Renal cortex interstitium (tissue), 11 donors: ENCODE results near the gene FLYWCH1. TPM values are rescaled to one million over a fixed set of nuclear protein-coding genes. Genes with fewer than 3 reads are reported as not detected.
A peak's percentile ranks its signal among the peaks of the same experiment; 100 is the strongest.
"Not testable (repeated sequence)": the region's sequence is repeated elsewhere in the genome, so short reads cannot be mapped to it uniquely, and the experiment has no call there.

Source experiments
- DNase-seq, 11 donors: peaks; one replicate each; pipeline ENCODE4 v3.0.0-alpha.2; 2013; ENCODE audit warnings: low read depth in 9 of 11, low spot score in 4 of 11; ENCODE audit errors: extremely low read depth in 1 of 11
- polyA plus RNA-seq, 3 donors: library from polyadenylated mRNA; unstranded; fragments of 120-200 nt; gene quantifications; one replicate each; pipeline ENCODE4 v1.2.1, GENCODE V29; 2013; ENCODE audit not compliant: insufficient read length in 3 of 3

FLYWCH1 gene
- polyA plus RNA-seq, 3 donors = 17.8 to 45.4 (median 31.1) TPM

DNA sequence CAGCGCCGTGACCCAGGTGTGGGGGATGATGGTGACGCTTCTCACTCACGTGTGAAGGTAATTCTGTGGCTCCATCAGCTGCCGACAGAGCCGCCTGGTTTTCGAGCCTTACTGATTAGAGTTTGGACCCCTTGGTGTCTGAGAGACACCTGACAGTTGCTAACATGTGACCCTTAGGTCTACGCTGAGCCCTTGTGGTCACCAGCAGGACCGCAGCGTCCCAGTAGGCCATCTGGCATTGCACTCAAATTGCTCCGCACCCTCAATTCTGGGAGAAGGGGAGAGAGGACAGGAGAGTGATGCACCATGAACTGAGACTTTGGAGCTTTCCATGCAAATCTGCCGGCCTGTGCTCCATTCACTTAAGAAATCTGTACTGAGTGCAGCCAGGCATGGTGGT is 2.5 kb downstream of the FLYWCH1 start:
- no peak for DNase-seq

DNA sequence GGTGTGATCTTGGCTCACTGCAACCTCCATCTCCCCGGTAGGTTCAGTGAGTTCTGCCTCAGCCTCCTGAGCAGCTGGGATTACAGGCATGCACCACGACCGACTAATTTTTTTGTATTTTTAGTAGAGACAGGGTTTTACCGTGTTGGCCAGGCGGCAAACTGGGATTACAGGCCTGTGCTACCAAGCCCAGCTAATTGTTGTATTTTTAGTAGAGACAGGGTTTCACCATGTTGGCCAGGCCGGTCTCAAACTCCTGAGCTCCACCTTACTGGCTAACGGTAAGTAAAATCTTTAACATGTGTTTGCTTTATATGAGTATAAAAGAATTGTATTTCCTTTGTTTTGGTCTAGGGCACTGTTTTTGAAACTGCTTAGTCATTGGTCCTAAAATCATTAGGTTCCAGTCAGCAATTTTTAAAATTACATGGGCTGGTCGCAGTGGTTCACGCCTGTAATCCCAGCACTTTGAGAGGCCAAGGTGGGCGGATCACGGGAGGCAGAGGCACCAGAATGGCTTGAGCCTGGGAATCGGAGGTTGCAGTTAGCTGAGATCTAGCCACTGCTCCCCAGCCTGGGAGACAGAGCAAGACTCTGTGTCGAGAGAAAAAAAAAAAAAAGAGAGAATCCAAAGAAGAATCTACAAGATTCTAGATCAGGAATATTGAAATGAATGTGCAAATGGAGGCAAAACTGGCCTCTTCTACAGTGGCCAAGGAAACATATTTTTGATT is 3.6 kb downstream of the FLYWCH1 start:
- no peak for DNase-seq

DNA sequence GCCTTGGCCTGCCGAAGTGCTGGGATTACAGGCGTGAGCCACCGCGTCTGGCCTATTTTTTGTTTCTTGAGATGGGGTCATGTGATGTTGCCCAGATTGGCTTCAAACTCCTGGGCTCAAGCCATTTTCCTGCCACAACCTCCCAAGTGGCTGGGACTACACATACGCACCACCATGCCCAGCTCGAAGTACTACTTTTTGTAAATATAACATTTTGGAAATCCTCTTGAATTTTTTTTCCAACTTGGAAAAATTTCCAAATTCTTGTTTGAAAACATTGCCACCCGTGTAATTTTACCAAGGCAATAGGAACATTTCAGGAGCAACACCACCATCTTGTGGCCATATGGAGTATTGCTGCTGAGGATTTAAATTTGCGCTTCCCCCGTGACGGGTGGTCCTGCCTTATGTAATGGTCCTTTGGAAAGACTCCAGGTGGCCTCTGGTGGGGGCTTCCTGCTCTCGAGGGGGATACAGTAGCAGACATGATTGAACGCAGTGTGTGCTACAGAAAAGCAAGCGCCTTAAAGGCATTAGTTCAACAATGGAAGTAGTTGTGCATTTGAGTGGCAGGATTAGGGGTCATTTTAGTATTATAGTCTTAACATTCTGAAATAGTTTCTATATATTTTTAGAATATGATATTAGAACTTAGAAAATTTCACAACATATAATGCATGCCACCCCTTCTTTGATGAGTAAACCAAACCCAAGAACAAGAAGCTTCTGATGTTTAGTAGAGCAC is 8.0 kb downstream of the FLYWCH1 start:
- DNase-seq = peak in 9 of 11 donors; percentile 54 to 81 (median 74)

DNA sequence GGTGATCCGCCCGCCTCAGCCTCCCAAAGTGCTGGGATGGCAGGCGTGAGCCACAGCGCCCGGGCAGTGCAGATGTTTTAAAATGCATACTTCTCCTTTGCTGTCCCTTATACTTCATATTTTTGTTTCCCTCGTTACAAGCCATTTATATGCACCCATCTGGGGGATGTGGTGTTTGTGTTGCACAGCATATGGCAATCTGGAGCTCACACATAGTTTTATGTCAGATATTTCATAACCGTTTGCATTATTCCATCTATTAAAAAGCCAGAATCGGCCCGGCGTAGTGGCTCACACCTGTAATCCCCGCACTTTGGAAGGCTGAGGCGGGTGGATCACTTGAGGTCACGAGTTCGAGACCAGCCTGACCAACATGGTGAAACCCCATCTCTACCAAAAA is 11.8 kb downstream of the FLYWCH1 start:
- DNase-seq = no peak

DNA sequence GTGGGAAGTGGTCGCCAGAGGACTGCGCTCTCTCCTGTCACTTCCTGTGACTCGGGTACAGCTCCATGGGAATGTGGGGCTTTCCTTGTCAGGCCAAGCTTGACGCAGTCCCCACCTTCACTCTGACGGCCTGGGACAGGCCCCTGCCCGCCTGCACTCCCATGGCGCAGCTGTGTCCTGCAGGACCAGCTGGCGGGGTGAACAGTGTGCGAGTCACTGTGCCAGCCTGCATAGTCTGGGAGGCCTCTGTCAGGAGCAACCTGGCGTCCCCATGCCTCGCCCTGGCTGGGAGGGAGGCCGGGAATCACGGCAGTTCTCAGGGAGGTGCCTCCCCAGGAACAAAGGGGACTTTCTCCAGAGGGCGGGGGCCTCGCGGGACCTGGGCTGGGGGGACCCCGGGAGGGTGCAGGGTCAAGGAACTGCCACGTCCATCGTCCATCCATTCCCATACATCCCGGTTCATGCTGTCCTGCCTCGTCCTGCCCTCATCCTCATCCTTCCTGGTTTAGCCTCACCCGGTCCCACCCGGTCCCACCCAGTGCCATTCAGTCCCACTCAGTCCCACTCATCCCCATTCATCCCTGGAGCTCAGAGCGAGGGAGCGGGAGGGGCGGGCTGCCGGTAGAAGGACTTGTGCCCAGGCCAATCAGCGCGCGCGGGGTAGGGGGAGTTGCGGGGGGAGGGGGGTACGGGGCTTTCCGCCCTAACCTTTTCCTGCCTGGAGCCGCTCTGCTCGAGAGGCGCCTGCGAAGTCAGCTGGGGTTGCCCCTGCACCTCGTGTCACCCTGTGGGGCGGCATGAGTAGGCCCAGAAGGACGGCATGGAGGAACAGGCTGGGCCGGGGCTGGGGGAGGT is 13.4 kb downstream of the FLYWCH1 start:
- DNase-seq = no peak

DNA sequence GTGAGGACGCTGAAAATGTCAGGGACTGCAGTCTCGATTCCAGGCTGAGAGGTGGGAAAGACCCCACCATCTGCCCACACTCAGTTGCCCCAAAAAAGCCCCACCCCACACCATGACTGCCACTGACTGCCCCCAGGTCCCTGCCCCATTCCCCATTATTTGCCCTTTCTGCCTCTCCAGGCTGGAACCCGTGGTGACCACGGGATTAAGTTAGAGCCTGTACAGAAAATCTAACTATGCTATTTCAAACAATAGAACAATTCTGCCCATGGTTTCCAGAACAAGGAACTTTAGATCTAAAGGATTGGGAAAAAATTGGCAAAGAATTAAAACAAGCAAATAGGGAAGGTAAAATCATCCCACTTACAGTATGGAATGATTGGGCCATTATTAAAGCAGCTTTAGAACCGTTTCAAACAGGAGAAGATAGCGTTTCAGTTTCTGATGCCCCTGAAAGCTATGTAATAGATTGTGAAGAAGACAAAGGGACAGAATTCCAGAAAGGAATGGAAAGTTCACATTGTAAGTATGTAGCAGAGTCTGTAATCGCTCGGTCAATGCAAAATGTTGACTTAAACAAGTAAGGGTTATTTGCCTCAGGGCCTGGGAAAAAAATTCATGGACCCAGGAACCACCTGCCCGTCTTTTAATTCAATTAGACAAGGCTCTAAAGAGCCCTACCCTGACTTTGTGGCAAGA is 14.4 kb downstream of the FLYWCH1 start:
- DNase-seq = no peak

DNA sequence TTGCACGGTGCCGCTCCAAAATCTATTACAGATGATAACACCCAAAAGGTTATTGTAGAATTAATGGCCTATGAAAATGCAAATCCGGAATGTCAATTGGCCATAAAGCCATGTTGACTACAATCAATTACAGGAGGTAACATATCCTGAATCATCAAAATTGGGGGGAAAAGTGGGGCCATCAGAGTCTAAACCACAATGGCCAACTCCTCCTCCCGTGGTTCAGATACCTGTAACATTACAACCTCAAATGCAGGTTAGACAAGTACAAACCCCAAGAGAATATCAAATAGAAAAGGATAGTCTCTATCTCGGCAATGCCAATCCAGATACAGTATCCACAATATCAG is 14.9 kb downstream of the FLYWCH1 start:
- no peak for DNase-seq

DNA sequence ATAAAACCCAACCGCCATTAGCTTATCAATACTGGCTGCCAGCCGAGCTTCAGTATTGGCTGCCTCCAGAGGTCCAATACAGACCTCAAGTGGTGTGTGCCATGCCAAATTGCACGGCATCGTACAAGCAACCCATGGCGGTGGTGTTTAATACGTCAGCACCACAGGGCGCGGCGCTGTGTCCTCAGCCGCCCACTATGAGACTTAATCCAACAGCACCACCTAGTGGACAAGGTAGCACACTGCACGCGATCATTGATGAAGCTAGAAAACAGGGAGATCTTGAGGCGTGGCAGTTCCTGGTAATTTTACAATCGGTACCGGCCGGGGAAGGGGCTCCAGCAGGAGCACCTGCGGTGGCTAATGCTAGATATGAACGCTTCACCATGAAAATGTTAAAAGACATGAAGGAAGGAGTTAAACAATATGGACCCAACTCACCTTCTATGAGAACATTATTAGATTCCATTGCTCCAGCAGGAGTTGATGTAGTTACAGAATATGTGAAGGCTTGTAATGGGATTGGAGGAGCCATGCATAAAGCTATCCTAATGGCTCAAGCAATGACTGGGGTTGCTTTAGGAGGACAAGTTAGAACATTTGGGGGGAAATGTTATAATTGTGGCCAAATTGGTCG is 15.4 kb downstream of the FLYWCH1 start:
- DNase-seq = peak in 10 of 11 donors; percentile 67 to 88 (median 78)

DNA sequence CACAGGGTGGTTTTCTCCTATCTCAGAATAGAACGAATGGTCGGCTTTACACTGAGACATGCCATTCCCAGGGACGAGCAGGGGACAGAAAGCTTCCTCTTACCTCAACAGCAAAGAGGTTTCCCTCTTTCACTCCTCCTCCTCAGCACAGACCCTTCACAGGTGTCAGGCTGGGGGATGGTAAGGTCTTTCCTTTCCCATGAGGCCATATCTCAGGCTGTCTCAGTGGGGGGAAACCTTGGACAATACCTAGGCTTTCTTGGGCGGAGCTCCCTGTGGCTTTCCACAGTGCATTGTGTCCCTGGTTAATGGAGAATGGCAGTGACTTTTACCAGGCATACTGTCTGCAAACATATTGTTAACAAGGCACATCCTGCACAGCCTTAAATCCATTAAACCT is 16.4 kb downstream of the FLYWCH1 start:
- DNase-seq = not testable (repeated sequence)

DNA sequence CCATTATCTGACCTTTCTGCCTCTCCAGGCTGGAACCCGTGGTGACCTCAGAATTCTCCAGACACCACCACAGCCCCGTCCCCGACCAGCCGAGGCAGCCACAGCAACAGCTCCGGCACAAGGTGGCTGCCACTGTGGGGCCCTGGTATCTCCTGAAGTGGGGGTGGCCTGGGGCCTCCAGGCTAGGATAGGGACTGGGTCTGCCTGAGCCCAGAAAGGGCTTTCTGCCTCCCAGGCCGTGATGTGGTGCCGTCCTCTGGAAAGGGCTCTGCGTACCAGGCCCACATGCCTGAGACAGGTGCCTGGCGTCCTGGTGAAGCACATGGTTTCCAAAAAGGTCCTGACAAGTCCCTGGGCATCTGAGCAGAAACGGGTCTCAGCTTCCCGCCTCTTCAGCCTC is 17.1 kb downstream of the FLYWCH1 start:
- DNase-seq = no peak

DNA sequence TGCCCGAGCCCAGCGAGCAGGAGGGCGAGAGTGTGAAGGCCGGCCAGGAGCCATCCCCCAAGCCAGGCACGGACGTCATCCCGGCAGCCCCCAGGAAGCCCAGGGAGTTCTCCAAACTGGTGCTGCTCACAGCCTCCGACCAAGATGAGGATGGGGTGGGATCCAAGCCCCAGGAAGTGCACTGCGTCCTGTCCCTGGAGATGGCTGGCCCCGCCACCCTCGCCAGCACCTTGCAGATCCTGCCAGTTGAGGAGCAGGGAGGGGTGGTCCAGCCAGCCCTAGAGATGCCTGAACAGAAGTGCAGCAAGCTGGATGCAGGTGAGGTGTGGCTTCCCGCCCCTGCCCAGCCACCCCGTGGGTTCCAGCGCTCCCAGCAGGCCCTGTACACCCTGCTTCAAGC is 18.0 kb downstream of the FLYWCH1 start:
- no peak for DNase-seq

DNA sequence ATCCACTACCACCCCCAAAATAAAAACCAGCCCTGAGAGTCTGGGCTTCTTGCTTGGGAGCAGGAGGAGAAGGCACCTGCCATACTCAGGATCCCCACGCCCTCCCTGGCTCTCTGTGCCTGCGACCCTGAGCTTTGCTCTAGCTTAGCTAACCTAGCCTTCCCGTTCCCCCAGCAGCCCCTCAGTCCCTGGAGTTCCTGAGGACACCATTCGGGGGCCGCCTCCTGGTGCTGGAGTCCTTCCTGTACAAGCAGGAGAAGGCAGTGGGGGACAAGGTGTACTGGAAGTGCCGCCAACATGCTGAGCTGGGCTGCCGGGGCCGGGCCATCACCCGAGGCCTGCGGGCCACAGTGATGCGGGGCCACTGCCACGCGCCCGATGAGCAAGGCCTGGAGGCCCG is 18.5 kb downstream of the FLYWCH1 start:
- DNase-seq = no peak

DNA sequence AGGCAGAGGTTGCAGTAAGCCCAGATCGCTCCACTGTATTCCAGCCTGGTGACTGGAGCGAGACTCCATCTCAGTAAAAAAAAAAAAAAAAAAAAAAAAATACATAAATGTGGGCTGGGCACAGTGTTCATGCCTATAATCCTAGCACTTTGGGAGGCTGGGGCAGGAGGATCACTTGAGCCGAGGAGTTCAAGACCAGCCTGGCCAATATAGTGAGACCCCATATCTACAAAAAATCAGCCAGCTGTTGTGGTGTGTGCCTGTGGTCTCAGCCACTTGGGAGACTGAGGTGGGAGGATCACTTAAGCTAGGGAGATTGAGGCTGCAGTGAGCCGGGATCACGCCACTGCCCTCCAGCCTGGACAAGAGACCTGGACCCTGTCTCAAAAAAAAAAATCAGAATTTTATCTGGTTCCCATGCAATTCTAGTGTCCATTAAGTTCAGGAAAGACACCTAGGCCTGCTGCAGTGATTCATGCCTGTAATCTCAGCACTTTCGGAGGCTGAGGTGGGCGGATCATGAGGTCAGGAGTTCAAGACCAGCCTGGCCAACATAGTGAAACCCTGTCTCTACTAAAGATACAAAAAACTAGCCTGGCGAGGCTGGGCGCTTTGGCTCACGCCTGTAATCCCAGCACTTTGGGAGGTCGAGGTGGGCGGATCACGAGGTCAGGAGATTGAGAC is 19.6 kb downstream of the FLYWCH1 start:
- DNase-seq = not testable (repeated sequence)

DNA sequence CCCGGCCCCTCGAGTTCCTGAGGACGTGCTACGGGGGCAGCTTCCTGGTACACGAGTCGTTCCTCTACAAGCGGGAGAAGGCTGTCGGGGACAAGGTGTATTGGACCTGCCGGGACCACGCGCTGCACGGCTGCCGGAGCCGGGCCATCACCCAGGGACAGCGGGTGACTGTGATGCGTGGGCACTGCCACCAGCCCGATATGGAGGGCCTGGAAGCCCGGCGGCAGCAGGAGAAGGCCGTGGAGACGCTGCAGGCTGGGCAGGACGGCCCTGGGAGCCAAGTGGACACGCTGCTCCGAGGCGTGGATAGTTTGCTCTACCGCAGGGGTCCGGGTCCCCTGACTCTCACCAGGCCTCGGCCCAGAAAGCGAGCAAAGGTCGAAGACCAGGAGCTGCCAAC is 21.4 kb downstream of the FLYWCH1 start:
- DNase-seq = no peak

DNA sequence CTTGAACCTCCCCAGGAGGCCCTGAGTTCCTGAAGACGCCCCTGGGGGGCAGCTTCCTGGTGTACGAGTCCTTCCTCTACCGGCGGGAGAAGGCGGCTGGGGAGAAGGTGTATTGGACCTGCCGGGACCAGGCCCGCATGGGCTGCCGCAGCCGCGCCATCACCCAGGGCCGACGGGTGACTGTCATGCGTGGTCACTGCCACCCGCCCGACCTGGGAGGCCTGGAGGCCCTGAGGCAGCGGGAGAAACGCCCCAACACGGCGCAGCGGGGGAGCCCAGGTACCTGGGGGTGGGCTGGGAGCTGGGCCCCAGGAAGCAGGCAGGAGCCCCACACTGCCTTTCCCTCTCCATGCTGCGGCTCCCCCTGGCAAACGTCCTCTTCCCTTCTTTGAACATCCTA is 22.0 kb downstream of the FLYWCH1 start:
- no peak for DNase-seq

DNA sequence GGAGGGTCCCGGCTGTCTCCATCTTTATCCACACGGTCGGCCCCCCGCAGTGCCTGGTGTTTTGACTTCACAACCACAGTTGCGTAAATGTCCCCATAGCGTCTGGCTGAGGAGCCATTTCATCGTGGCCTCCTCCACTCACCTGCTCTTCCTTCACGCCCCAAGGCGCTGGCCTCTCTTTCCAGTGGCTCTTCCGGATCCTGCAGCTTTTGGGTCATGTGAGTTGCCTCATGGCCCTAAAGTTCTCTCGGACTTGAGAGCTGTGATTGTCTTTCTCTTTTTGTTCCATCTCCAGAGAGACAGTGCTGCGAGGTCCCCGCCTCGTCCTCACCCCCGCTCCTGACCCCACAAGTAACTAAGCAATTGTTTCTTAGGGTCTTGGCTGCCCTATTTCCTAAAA is 22.7 kb downstream of the FLYWCH1 start:
- no peak for DNase-seq

DNA sequence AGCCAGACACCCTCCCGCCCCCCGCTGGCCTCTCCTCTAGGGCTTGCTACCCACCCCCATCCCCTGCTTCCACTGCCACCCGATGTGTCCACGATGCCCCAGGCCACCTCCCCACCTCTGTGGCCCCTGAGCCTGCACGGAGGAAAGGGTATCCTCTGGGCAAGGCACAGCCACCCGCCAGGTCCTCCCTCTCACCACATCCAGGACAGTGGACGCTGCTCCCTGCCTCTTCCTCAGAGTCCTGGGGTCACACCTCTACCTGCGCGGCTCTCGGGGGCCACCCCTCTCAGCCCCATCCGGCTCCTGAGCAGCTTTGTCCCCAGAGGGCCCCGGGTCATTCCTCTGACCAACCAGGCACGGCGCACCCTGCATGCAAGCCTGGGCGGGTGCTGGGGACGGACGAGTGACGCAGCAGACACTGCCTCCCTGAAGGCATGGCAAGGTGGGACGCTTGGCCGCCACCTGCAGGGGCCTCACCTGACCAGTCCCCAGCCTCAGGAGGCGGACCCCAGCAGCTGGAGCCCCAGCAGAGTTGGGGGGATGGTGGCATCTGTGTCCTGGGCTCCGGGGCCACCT is 24.8 kb downstream of the FLYWCH1 start:
- DNase-seq = no peak

DNA sequence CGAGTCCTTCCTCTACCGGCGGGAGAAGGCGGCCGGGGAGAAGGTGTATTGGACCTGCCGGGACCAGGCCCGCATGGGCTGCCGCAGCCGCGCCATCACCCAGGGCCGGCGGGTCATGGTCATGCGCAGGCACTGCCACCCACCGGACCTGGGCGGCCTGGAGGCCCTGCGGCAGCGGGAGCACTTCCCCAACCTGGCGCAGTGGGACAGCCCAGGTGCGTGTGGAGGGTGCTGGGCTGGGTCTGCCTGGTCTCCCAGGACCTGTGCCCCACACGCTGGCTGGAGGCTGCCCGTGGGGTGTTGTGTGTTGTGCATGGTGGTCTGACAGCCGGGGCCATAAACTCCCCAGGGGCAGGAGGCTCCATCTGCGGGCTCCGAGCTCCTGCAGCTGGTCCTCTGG is 25.4 kb downstream of the FLYWCH1 start:
- no peak for DNase-seq
